Activated effector memory CD4-positive, alpha-beta T cell treated with anti-CD3 and anti-CD28 coated beads, Interleukin-2, amount 50 U/mL, for 16 hours (primary cell): ENCODE results near the gene MRPS35.
A peak's percentile ranks its signal among the peaks of the same experiment; 100 is the strongest.

Experiments
- DNase-seq: peaks from one replicate; pipeline ENCODE4 v3.0.0-alpha.2; 2020

Gene MRPS35

DNA sequence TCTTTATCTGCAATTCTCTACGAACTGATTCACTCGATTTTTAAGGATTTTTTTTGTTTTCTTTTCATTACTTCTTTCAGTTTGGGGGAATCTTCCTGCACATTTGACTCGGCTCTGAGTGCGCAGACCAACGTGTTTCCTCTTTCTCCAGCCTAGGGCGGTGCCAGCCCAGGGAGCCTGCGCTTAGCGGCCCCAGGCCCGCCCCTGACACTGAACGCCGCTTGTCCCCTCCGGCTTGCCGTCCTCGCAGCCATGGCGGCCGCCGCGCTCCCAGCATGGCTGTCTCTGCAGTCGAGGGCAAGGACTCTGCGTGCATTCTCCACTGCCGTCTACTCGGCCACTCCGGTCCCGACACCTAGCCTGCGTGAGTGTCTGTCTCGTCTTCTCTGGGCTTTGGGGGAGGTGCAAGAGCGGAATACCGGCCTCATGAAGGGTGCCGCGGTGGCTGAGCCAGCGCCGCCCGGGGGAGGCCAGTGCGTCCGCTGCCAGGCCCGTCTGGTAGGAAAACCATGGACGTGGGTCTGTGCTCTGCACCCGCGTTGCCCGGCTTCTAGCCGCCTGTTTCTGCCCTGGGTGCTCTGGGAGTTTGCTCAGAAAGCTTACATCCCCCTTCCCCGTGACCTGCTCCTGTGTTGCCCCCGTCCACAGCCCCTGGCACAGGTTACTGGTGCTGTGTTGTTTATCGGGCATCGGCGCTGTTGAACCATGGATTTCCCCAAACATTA is at the start of gene MRPS35:
MRPS35 (plus strand) TSS at position 241 of the 725 bp plus-strand sequence; CDS start at position 253, 12 bp downstream.
- DNase-seq, result peak; percentile 97

DNA sequence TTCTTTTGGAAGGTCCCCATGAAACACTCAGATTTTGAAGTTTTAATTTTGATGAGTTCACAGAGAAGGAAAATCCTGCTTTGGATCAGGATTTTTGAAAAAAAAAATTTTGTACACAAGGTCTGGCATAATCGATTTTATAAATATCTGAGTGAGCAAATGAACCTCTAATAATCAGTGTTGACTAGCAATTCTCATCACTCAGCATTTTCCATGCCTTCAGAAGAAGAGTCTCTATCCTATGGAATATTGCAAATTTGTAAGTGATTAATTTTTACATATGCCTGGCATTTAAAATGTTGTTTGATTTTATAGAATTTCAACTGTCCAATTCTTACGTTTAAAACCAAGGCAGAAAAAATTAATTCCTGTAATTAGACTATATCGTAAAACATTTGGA is 44.9 kb upstream of the MRPS35 start:
- DNase-seq, result no peak

DNA sequence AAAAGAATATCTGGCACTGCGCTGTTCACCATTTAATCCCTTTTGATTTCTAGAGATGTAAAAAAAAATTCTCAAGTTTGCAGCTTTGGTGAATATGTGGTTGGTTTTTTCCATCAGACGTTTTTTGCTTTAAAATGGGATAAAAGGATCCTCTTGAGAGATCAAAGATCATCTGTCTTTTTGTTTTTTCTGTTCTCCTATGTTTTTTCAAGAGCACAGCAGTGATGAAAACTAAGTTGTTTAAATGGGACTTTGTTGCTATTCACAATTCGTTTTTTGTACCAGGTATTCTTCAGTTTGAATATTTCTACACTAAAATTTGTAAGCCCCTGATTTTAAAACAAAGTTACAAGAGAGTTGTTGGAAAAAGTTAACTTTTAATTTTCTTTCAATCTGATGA is 44.1 kb upstream of the MRPS35 start:
- no peak for DNase-seq

DNA sequence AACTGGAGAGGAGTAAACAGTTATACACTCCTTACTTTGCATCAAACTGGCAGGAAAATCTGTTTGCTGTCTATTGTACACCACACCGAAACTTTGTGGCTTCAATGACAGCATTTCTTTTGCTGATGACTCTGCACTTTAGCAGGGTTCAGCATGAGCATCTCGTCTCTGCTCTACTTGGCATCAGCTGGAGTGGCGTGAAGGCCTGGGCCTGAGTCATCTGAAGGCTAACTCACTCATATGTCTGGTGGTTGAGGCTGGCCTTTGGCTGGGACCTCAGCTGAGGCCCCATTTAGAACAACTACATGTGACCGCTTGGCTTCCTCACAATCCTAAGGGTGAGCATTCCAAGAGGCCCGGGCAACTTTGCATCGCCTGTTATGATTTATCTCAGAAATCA is 43.1 kb upstream of the MRPS35 start:
- DNase-seq, result no peak

DNA sequence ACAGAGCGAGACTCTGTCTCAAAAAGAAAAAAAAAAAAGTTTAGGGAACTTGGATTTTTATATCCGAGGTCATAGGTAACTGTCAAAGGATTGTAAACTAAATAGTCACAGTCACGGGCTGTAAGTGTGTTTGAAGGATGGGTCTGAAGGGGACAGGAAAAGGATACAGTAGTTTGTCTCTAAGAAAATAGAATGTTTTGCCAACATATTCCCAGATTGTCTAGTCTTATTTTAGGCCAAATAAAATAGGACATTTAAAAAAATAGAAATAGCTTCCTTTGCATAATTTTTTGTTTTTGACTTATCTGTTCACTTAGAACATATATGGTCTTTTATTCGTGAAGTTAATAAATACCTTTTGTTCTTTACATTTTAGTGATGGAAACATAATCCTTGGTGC is 38.6 kb upstream of the MRPS35 start:
- DNase-seq, result no peak

DNA sequence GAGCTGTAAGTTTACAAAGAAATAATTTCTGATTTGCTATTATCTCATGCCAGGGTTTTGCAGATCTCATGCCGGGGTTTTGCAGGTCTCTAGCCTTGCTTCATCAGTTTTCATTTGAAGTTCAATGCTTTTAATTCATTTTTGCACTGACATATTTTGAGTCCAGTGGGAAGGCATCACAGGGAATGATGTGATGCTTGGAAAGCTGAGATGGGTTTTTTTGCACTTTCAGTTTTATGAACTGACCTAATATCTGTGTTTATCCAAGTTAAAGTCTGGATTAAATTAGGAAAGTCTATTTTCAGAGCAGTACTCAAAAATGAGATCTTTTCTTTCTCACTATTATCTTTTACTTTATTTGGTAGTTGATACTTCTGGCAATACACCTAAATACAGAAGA is 38.0 kb upstream of the MRPS35 start:
- no peak for DNase-seq

DNA sequence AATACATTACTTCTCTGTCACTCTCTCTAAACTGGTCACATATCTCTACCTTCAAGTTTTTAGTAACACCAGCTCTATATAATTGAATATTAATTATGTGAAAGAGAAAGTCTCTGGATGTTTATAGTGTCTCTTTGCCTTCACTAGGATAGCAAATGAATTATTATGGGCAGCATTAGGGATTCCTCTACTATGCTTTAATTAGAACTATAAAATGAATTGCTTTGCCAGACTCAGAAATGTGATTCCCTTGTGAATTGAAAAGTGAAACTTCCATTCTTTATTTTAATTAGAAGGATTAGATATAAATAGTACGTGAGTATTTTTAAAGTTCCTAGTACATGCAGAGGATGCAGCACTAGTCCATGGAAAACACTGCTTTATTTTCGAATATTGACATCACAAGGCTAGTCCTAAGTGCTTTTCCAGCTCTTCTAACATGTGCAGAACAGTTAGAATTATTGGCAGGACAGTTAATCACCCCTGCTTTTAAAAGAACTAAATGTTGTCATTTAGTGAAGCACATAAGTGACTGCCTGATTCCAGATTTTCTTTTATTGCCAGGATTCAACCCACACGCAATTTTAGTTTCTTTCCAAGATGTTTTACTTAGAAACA is 37.4 kb upstream of the MRPS35 start:
- no peak for DNase-seq

DNA sequence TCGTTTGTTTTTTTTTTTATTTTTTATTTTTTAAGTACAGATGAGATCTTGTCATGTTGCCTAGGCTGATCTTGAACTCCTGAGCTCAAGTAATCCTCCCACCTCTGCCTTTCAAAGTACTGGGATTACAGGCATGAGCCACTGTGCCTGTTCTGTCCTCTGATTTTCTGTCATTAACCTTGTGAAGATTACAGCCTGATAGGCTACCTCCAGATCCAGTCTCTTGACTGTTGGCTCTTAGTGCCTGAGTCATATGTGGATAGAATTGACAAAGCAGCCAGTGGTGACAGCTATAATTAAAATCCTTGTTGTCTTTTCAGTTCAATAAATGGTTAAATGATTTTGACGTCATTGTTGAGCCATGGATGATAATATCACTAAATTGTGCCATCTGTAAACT is 35.6 kb upstream of the MRPS35 start:
- DNase-seq, result no peak

DNA sequence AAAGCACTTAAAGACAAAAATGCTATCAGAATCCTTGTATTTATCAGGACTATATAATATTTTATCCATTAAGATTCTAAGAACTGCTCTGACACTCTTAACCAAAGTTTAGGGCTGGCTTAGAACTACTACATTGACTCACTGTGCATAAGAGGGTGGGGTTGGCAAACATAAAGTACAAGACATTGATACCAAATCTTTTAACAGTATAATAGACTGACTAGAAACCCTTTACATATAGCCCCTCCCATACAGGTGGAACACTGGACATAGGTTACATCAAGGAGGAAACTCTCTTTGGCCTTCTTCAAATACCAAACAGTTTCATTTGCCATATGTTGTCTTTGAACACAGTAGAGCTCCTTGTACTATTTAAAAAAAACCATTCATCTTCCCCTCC is 30.0 kb upstream of the MRPS35 start:
- no peak for DNase-seq

DNA sequence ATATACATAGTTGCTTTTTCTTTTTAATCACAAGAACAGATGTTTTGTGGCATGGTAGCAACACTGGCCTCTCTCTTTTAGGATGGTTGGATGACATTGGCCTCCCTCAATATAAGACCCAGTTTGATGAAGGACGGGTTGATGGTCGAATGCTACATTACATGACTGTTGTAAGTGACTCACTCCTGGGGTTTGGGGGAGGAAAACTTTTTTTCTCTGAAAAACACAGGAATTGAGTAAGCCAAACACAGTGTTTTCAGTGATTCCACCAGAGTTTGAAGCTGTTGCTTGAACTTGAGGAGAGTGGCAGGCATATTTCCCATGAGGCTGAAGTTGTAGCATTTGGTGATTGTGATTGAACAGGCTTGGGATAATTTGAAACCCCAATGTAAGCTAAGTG is 28.1 kb upstream of the MRPS35 start:
- no peak for DNase-seq

DNA sequence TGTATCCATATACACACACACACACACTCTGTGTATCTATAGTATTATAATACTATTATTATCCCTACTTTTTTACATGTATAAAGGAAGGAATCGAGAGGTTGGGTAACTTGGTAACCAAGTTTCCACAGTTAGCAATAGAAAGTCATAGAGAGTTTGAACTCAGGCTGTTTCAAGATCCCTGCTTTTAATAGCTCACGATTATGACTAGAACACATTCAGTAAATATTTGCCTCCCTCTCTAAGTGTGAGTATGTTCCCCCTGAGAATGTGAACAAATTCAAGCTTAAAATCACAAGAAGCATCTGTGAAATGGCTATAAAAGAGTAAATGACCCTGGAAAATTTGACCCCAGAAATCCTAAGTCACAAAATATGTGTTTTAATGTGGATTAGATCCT is 25.4 kb upstream of the MRPS35 start:
- no peak for DNase-seq

DNA sequence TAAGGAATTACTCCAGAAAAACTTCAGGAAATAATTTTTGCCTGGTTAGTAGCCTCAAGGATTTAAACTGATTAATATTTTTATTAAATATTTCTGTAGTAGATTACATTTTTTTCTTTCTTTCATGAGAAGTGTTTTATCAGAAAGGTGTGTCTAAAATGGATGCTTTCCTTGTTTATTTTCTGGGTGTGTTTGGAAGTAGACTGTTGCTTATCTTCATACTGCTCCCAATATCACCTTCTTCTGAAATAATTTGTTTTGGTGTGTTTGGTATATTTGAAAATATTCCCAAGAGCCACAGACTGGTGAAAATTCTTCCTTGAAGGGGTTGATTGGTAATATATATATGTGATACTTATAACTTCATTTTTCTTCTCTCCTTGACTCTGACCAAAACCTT is 24.5 kb upstream of the MRPS35 start:
- no peak for DNase-seq

DNA sequence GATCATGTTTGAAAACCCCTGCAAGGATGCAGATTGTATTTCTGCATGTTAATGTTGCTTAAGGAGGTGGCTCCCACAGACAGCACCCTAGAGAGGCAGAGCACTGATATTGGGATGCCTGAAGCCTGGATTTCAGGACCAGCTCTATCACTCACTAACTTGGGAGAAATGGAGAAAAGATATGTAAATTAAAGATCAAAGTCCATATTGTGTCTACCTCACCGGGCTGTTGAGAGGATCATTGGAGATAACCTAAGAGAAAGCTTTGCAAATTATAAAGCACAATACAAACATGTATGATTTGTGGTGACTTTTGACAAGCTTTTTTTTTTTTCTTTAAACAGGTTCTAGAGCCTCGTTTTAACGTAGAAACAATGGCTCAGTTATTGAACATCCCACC is 22.0 kb upstream of the MRPS35 start:
- no peak for DNase-seq

DNA sequence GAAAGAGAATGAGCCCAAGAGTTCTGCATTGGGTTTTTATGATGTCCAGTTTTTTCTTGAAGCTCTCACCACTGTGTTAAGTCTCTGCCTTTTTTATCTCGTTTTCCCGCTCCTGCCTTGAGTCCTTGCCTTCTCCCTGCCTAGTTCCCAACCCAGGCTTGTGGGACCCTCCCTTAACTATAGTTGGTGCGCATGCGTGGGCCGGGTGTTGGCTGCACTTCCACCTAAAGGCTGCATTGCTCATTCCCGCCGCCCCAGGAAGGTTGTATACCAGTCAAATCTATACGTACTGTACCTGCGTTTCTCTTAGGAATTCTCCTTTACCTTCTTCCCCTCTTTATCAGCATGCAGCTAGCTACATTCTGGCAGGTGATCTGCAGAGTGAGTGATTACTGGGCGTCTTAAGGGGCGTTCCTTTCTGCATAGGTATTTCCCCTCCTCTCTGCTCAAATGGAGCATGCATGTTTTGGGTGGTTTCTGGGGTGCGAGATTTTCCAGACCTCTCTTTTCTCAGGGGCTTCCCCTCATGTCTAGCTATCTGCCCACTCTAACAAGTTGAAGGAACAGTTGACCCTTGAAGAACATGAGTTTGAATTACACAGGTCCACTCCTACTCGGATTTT is 21.0 kb upstream of the MRPS35 start:
- no peak for DNase-seq

DNA sequence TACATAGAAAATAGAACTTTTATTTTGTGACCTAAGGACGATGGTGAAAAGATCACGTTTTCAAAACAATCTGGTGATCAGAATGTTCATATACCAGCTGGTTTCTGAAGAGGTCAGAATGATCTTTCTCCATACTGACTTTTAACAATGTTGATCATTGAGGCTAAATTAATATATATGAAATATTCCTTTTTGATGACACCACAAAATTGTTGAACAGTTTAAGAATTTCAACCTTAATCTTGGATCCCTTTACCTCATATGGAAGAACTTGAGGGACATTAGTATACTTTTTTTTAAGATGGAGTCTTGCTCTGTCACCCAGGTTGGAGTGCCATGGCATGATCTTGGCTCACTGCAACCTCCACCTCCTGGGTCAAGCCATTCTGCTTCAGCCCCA is 17.2 kb upstream of the MRPS35 start:
- no peak for DNase-seq

DNA sequence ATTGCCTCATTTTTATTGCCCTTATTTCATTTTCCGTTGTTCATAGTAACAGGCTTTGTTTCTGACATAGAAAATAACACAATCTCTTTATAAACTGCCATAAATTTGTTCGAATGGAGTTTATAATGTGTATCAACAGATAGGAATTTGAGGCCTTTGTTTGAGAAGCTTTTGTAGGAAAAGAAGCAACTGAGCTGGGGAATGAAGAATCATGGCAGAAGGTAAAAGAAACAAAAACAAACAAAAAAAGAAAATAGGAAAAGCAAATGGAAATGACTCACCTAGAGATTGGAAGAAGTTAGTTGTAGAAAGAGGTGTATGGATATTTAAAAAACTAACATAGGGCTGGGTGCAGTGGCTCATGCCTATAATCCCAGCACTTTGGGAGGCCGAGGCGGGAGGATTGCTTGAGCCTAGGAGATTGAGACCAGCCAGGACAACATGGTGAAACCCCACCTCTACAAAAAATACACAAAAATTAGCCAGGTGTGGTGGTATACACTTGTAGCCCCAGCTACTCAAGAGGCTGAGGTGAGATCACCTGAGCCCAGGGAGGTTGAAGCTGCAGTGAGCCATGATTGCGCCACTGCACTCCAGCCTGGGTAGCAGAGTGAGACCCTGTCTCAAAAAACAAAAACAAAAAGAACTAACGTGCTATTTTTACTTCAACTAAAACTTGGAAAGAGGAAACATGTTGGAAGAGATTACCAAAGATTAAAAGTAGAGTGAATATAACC is 14.9 kb upstream of the MRPS35 start:
- DNase-seq, result no peak

DNA sequence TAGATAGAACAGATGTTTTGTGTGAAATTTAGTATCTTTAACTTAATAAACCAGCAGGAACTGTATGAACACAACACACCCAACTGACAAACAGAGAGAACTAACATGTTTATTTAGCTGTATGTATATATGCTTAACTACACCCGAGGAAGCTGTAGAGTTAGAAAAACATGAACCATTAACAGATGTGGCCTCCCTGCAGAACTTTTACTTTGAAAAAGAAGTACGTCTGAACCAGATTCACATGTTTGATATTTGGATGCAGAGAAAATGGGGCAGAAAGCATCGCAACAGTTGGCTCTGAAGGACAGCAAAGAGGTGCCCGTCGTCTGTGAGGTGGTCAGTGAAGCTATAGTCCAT is 14.4 kb upstream of the MRPS35 start, which contains the start of gene REP15:
REP15 (plus strand) TSS at position 155 of the 360 bp plus-strand sequence; CDS start at position 271, 116 bp downstream.
- no peak for DNase-seq

DNA sequence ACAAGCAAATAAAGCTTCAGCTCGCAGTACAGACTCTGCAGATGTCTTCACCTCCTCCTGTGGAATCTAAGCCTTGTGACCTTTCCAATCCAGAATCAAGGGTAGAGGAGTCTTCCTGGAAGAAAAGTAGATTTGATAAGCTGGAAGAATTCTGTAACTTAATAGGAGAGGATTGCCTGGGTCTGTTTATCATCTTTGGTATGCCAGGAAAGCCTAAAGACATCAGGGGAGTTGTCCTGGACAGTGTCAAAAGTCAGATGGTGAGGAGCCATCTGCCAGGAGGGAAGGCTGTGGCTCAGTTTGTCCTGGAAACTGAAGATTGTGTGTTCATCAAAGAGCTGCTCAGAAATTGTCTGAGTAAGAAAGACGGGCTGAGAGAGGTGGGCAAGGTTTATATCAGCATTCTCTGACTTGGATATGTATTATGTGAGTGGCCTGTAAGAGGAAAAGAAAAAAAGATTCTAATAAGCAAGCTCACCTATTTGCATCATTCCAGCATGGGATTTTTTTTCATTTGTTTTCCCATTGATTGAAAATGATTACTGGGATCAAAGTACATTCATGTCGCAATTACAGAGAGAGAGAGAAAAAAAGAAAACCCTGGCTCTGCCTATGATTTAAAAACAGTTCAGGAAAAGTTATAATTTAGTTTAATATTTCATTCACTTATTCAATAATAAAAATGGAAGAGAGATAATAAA is 13.6 kb upstream of the MRPS35 start:
- no peak for DNase-seq

DNA sequence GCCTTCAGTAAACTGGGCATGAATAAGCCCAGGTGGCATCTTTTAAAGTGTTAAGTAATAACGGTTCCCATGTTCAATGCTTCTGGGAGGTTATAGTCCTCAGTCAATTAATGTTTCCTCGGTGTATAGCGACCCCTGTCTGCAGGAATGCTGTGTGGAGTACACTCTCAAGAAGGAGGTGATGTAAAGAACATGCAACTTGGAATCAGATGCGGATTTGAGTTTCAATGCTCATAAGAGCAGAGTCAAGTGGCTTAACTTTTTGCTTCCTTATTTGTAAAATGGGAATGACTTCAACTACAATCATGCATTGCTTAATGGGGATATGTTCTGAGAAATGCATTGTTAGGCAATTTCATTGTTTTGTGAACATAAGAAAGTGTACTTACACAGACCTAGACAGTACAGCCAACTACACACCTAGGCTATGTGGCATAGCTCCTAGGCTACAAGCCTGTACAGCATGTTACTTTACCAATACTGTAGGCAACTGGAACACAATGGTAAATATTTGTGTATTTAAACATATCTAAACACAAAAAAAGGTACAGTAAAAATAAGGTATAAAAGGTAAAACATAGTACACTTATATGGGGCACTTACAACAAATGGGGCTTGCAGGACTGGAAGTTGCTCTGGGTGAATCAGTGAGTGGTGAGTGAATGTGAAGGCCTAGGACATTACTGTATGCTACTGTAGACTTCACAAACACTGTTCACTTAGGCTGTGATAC is 6.7 kb upstream of the MRPS35 start:
- DNase-seq, result peak; percentile 85

DNA sequence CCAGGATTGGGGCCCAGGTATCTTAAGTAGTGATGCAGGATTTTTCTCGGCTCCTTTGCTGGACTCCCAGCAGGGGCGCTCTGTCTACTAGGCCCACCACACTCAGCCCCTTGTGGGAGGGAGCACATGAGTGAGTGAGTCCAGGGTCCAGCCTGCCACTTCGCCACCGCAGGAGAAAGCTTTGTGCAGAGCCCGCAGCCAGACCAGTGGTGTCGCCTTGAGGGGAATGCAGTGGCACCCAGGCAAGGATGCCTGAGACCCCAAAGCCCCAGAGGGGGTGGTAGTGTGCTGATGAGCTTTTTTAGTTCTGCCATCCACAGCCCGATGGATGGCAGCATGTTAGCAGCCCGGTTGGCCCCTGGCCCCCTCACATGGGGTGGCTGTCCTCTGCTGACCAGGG is 5.4 kb upstream of the MRPS35 start:
- no peak for DNase-seq

DNA sequence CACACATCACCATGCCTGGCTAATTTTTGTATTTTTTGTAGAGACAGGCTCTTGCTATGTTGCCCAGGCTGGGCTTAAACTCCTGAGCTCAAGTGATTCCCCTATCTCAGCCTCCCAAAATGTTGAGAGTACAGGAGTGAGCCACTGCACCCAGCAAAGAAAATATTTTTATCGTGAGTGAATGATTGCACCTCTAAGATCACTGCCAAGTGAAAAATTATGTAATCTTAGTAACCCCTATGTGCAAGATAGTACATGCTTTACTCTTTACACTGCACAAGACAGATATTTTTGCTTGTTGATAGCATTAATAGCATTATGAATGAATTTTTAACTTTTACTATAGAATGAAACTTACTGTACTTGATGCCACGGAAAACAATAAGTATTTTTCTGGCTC is 3.4 kb upstream of the MRPS35 start:
- no peak for DNase-seq

DNA sequence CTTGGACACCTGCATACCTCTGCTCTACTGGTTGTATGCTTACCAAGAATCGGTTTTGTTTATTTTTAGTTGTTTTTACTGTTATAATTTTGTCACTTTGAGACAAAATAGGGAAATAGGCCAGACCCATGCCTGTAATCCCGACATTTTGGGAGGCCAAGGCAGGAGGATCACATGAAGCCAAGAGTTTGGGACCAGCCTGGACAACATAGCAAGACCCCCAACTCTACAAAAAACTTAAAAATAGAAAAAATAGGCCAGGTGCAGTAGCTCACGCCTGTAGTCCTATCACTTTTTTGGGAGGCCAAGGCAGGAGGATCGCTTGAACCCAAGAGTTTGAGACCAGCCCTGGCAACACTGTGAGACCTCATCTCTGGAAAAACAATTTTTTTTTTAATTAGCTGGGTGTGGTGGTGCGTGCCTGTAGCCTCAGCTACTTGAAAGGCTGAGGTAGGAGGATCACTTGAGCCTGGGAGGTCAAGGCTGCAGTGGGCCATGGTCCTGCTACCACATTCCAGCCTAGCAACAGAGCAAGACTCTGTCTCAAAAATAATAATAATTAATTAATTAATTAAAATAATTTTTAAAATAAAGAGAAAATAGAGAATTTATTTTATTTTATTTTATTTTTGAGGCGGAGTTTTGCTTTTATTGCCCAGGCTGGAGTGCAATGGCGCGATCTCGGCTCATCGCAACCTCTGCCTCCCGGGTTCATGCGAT is 1.3 kb upstream of the MRPS35 start:
- DNase-seq, result no peak
